ENCODE measurements around the gene DCC.
A peak's percentile ranks its signal among the peaks of the same experiment; 100 is the strongest.

Gene DCC

DNA sequence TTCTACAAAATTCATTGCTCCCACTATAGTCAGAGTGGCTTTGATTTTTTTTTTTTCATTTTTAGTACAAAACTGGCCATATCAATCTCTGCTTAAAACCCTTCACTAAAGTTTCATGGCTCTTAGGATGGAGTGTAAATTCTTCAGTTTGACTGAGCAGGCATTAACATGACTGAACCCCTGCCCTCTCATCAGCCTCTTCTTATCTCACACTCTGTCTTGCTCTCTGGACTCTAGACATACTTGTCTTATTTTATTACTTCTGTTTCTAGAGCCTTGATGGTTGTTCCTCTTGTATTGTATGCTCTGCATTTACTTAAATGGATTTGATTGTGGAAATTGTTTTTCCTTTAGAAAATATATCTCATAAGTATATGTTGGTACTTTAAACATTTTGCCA, 272.4 kb downstream of the DCC start:
- DNase-seq (ENCODE audit: low read depth) = no peak
- H3K4me3 ChIP-seq (ENCODE audit: low read length) = no peak overlapping the region
- TF ChIP-seq, protein P1, sequence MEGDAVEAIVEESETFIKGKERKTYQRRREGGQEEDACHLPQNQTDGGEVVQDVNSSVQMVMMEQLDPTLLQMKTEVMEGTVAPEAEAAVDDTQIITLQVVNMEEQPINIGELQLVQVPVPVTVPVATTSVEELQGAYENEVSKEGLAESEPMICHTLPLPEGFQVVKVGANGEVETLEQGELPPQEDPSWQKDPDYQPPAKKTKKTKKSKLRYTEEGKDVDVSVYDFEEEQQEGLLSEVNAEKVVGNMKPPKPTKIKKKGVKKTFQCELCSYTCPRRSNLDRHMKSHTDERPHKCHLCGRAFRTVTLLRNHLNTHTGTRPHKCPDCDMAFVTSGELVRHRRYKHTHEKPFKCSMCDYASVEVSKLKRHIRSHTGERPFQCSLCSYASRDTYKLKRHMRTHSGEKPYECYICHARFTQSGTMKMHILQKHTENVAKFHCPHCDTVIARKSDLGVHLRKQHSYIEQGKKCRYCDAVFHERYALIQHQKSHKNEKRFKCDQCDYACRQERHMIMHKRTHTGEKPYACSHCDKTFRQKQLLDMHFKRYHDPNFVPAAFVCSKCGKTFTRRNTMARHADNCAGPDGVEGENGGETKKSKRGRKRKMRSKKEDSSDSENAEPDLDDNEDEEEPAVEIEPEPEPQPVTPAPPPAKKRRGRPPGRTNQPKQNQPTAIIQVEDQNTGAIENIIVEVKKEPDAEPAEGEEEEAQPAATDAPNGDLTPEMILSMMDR (conservative IDR thresholded peaks at IDR 0.05; ENCODE audit: low read length) = no peak

DNA sequence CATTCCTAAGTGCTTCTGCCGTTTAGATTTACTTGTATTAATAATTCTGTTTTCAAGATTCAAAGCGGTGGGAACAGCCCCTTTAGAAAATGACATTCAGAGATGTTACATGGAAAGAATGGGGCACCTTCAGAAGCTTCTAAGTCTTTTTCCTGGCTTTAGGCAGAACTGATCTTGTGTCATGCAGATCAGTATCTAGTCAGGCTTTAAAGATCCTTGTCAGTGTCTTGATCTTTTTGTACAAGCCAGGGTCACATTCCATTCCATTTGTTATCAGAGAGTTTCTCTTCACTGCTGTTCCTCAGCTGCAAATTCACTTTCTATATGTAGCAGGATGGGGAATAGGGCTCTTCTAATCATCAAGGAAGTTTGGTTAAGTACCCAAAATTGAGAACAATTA, 275.3 kb downstream of the DCC start:
- no peak overlapping the region for H3K4me3 ChIP-seq (ENCODE audit: low read length)
- no peak for DNase-seq (ENCODE audit: low read depth)
- TF ChIP-seq, protein P1 (conservative IDR thresholded peaks at IDR 0.05; ENCODE audit: low read length) = no peak

DNA sequence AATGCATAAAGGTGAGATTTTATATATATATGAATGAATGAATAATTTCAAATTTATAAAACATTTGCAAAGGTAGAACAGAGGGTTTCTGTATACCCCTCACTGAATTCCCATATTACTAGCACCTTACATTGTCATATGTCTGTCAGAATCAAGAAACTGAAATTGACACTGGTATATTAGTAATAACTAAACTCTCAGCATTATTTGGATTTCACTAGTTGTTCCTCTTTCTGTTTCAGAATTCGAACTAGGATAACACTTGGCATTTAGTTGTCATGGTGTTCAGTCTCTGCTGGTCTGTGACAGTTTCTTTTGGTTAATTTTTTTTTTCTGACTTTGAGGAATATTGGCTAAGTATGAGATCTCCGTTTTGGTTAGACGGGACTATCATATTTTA, 275.9 kb downstream of the DCC start:
- TF ChIP-seq, protein P1 (conservative IDR thresholded peaks at IDR 0.05; ENCODE audit: low read length) = no peak
- no peak overlapping the region for H3K4me3 ChIP-seq (ENCODE audit: low read length)
- no peak for DNase-seq (ENCODE audit: low read depth)

DNA sequence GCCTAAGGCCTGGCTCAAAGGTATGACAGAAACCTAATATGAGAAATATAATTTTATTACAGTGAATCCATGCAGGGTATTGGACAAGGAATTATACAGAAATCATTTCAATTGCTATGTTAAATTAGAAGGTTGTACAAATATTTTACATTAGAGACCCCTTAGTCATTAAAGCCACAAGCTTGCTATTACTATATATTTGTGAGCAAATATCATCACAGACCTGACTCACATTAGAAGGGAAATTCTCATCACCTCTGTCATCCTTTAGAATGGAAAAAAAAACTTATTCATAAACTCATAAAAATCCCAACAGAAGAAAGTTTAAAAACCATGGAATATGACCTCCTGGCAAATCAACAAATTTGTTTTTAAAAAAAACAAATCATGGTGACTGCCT, 277.9 kb downstream of the DCC start:
- peak; percentile 8 for DNase-seq (ENCODE audit: low read depth)
- TF ChIP-seq, protein P1 (conservative IDR thresholded peaks at IDR 0.05; ENCODE audit: low read length) = no peak
- no peak overlapping the region for H3K4me3 ChIP-seq (ENCODE audit: low read length)

DNA sequence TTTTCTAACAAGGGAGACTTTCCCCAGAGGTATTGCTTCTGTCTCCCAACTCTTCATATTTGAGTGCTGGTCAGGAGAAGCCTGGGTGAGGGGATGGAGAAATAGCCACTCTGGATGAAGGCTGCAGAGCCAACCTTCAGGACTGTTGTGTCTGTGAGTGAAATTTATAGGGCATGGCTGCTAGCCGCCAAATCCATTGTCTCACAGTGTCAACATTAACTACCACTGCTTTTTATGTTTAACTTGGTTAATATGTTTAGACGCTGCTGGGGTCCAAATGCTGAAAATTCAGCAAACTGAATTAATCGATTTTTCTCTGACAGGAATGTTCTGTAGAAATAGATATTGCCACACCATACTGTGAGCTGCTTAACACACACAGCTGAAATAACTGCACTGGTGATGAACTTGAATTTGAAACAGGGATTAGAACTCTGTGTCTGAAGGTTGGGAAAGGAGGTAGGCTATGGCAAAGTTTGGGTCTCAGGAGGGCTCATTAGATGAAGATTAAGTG, 281.0 kb downstream of the DCC start:
- TF ChIP-seq, protein P1 (conservative IDR thresholded peaks at IDR 0.05; ENCODE audit: low read length) = no peak
- no peak for DNase-seq (ENCODE audit: low read depth)
- no peak overlapping the region for H3K4me3 ChIP-seq (ENCODE audit: low read length)

DNA sequence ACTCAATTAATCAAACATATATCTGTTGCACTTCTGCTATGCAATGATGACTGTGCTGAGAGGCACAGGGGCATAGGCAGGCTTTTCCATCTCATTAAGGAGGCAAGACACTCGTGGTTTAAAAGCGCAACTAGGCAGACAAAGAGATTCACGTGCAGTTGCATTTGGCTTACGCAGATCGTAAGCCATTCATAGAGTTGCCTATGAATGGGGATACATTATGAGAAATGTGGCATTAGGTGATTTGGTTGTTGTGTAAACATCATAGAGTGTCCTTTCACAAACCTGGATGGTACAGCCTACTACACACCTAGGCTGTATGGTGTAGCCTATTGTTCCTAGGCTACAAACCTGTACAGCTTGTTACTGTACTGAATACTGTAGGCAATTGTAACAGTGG, 284.7 kb downstream of the DCC start:
- DNase-seq (ENCODE audit: low read depth) = no peak
- no peak overlapping the region for H3K4me3 ChIP-seq (ENCODE audit: low read length)
- TF ChIP-seq, protein P1 (conservative IDR thresholded peaks at IDR 0.05; ENCODE audit: low read length) = no peak

DNA sequence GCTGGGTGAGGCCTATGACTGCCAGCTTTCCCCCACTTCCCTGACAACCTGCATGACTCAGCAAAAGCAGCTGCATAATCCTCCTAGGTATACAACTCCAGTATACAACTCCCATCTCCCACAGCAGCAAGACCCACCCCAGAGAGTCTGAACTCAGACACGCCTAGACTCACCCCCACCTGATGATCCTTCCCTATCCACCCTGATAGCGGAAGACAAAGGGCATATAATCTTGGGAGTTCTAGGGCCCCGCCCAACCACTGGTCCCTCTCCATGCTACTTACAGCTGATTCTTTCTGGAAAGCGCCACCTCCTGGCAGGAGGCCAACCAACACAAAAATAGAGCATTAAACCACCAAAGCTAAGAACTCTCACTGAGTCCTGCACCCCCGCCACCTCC, 296.5 kb downstream of the DCC start:
- TF ChIP-seq, protein P1 (conservative IDR thresholded peaks at IDR 0.05; ENCODE audit: low read length) = no peak
- no peak for DNase-seq (ENCODE audit: low read depth)
- H3K4me3 ChIP-seq (ENCODE audit: low read length) = no peak overlapping the region

All from AG10803 (cell line).